Activated T-helper 1 cell treated with anti-CD3 and anti-CD28 coated beads, Interleukin-12 subunit alpha, Interleukin-12 subunit beta, Interleukin-2, Interleukin-4 antibody, amounts not matched to agents 30 ng/mL and 10 ng/mL and 1 ng/mL, durations not matched to agents 14 hours and 24 hours and 36 hours (primary cell): Measurements from ENCODE around the gene DGKH. TPM values are rescaled to one million over a fixed set of nuclear protein-coding genes. Genes with fewer than 3 reads are reported as not detected.
"Not testable (repeated sequence)": the region's sequence is repeated elsewhere in the genome, so short reads cannot be mapped to it uniquely, and the experiment has no call there.

ENCODE experiments used
- DNase-seq: peaks from one replicate; pipeline ENCODE4 v3.0.0; 2021; ENCODE audit warnings: low spot score
- H3K27ac Mint-ChIP-seq: one replicate; pipeline ENCODE4 v1.8.0; 2021; ENCODE audit warnings: mild to moderate bottlenecking, mixed read lengths
- H3K27me3 Mint-ChIP-seq: one replicate; pipeline ENCODE4 v1.8.0; 2022; ENCODE audit warnings: mild to moderate bottlenecking, moderate library complexity, mixed read lengths; ENCODE audit not compliant: insufficient read depth
- H3K36me3 Mint-ChIP-seq: one replicate; pipeline ENCODE4 v1.8.0; 2021; ENCODE audit warnings: low read depth, mixed read lengths
- H3K4me1 Mint-ChIP-seq: one replicate; pipeline ENCODE4 v1.8.0; 2021; ENCODE audit warnings: low read depth, mixed read lengths
- H3K4me3 Mint-ChIP-seq: one replicate; pipeline ENCODE4 v1.8.0; 2021; ENCODE audit warnings: mild to moderate bottlenecking, moderate library complexity, mixed read lengths
- H3K9me3 Mint-ChIP-seq: one replicate; pipeline ENCODE4 v1.8.0; 2021; ENCODE audit warnings: mixed read lengths
- intact Hi-C: fragments of 100-400 bp; cut with micrococcal nuclease; formaldehyde crosslinking; loops from one replicate; pipeline ENCODE4 v1.15.1; 2024
- total RNA-seq: library from RNA; stranded (reverse); gene quantifications from 2 replicates; pipeline ENCODE4 v1.2.3, GENCODE V29; 2022

DGKH gene
- total RNA-seq, 1 donor from 2014 or later = 13.1 TPM

GRCh38 chr13:42219876-42220275, 171.4 kb downstream of the DGKH start:
- intact Hi-C loops = loop anchor here (5.0 kb wide), 1 partner anchor 553 kb away; no protein-coding TSS in a partner anchor
- H3K4me3 Mint-ChIP-seq = no peak overlapping the region

GRCh38 chr13:42221121-42221765, 172.8 kb downstream of the DGKH start:
- Mint-ChIP-seq H3K36me3 (peaks cover 16% of the 10 kb centered on the region), H3K27me3 (no peaks in the 10 kb centered on the region), H3K4me3 (no peak overlapping the region), H3K4me1 (no peaks in the 10 kb centered on the region), H3K27ac (no peak overlapping the region), H3K9me3 (no peaks in the 10 kb centered on the region)
- DNase-seq = no peak
- intact Hi-C loops = no loop called here

More at GRCh38 chr13:42219876-42220275, 171.4 kb downstream of the DGKH start:
- Mint-ChIP-seq H3K9me3 (no peaks in the 10 kb centered on the region), H3K4me1 (no peaks in the 10 kb centered on the region), H3K27me3 (no peaks in the 10 kb centered on the region), H3K36me3 (peaks cover 11% of the 10 kb centered on the region), H3K27ac (no peak overlapping the region)
- no peak for DNase-seq

DNA sequence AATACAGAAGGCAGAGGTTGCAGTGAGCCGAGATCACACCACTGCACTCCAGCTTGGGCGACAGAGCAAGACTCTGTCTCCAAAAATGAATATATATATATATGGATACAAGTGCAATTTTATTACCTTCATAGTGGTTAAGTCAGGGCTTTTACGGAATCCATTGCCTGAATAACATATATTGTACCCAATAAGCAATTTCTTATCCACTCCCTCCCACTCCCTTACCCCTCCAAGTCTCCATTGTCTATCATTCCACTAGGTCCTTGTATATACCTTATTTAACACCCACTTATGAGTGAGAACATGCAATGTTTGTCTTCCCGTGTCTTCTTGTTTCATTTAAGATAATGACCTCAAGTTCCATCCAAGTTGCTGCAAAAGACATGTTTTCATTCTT, 175.2 kb downstream of the DGKH start:
- no peaks in the 10 kb centered on the region for H3K4me1 Mint-ChIP-seq
- H3K9me3 Mint-ChIP-seq = no peaks in the 10 kb centered on the region
- no peaks in the 10 kb centered on the region for H3K27me3 Mint-ChIP-seq
- DNase-seq = no peak
- peaks cover 16% of the 10 kb centered on the region for H3K36me3 Mint-ChIP-seq
- no peak overlapping the region for H3K27ac Mint-ChIP-seq
- intact Hi-C loops = no loop called here
- H3K4me3 Mint-ChIP-seq = no peak overlapping the region

GRCh38 chr13:42225051-42225450, 176.6 kb downstream of the DGKH start:
- DNase-seq = no peak
- Mint-ChIP-seq H3K4me1 (no peaks in the 10 kb centered on the region), H3K4me3 (no peak overlapping the region), H3K27me3 (no peaks in the 10 kb centered on the region), H3K27ac (no peak overlapping the region), H3K9me3 (no peaks in the 10 kb centered on the region), H3K36me3 (peaks cover 19% of the 10 kb centered on the region)
- intact Hi-C loops = no loop called here

DNA sequence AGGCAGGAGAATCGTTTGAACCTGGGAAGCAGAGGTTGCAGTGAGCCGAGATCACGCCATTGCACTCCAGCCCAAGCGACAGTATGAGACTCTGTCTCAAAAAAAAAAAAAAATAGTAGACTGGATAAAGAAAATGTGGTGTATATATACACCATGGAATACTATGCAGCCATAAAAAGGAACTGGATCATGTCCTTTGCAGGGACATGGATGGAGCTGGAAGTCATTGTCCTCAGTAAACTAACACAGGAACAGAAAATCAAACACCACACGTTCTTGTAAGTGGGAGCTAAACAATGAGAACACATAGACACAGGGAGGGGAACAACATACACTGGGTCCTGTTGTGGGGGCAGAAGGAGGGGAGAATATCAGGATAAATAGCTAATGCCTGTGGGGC, 178.3 kb downstream of the DGKH start:
- H3K9me3 Mint-ChIP-seq, DNase-seq, H3K4me1 Mint-ChIP-seq, H3K4me3 Mint-ChIP-seq, H3K27ac Mint-ChIP-seq, H3K27me3 Mint-ChIP-seq, intact Hi-C loops: not testable (repeated sequence)
- peaks cover 19% of the 10 kb centered on the region for H3K36me3 Mint-ChIP-seq

DNA sequence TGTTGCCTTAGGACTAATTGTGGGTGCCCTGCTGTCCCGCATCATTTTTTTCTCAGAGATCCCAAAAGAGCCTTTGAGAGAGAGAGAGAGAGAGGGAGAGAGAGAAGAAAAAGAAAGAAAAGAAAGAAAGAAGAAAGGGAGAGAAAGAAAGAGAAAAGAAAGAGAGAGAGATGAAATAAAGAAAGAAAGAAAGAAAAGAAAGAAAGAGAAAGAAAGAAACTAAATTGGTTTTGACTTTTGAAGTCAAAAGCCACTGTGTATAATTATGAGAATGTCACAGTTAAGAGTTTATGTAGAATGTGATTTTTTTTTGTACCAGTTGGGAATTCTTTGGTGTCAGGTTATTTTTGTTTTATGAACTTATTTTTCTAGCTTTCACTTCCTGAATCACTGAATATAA, 180.1 kb downstream of the DGKH start:
- intact Hi-C loops = no loop called here
- no peaks in the 10 kb centered on the region for H3K27me3 Mint-ChIP-seq
- H3K4me1 Mint-ChIP-seq = no peaks in the 10 kb centered on the region
- no peak overlapping the region for H3K27ac Mint-ChIP-seq
- H3K36me3 Mint-ChIP-seq = peaks cover 19% of the 10 kb centered on the region
- H3K9me3 Mint-ChIP-seq = no peaks in the 10 kb centered on the region
- no peak for DNase-seq
- H3K4me3 Mint-ChIP-seq = no peak overlapping the region

DNA sequence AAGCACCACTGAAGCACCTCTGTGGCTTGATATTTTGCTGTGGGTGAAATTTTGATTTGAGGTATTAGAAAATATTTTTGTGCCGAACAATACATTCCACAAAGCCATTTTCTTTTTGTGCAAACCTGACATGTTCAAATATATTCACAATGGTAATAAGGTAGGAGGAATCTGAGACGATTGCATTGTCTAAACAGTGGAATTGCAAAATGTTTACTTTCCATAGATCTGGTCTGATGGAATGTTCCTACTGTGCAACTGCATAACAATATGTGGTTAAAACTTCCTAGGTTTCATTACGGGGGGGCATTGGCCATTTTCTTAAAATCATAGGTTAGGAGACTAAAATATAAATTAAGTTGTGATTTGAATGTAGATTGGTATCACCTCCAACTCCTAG, 180.8 kb downstream of the DGKH start:
- DNase-seq = no peak
- Mint-ChIP-seq H3K27ac (no peak overlapping the region), H3K4me3 (no peak overlapping the region), H3K27me3 (no peaks in the 10 kb centered on the region), H3K36me3 (peaks cover 15% of the 10 kb centered on the region), H3K4me1 (no peaks in the 10 kb centered on the region), H3K9me3 (no peaks in the 10 kb centered on the region)
- intact Hi-C loops = no loop called here

GRCh38 chr13:42232671-42233070, 184.2 kb downstream of the DGKH start:
- intact Hi-C loops = no loop called here
- H3K27ac Mint-ChIP-seq = no peak overlapping the region
- no peak for DNase-seq
- H3K36me3 Mint-ChIP-seq = peaks cover 11% of the 10 kb centered on the region
- H3K4me3 Mint-ChIP-seq = no peak overlapping the region
- H3K4me1 Mint-ChIP-seq = no peaks in the 10 kb centered on the region
- H3K27me3 Mint-ChIP-seq = no peaks in the 10 kb centered on the region
- H3K9me3 Mint-ChIP-seq = no peaks in the 10 kb centered on the region

GRCh38 chr13:42233726-42234125, 185.3 kb downstream of the DGKH start:
- Mint-ChIP-seq H3K27me3 (no peaks in the 10 kb centered on the region), H3K4me1 (no peaks in the 10 kb centered on the region), H3K4me3 (no peak overlapping the region), H3K27ac (no peak overlapping the region), H3K36me3 (peaks cover 11% of the 10 kb centered on the region), H3K9me3 (no peaks in the 10 kb centered on the region)
- no peak for DNase-seq
- intact Hi-C loops = no loop called here

DNA sequence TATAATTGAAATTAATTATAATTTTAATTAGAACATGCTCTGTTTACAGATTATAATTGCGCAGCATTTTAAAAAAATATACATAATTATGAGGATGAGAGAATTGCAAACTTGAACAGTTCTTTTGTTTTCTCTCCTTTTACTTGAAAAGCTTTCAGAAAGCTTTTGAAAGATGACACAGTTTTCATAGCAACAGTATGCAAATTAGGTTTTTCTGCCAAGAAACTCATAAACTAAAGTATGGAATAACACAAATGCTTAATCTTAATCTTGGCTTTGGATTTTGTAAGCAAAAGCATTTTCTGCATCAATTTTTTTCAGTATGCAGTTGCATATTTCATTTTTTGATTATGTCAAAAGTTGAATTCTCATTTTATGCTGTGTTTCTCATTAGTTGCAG, 190.7 kb downstream of the DGKH start:
- intact Hi-C loops = no loop called here
- Mint-ChIP-seq H3K4me1 (no peaks in the 10 kb centered on the region), H3K27me3 (no peaks in the 10 kb centered on the region), H3K9me3 (no peaks in the 10 kb centered on the region), H3K27ac (no peak overlapping the region), H3K36me3 (peaks cover 6% of the 10 kb centered on the region), H3K4me3 (no peak overlapping the region)
- DNase-seq = no peak

DNA sequence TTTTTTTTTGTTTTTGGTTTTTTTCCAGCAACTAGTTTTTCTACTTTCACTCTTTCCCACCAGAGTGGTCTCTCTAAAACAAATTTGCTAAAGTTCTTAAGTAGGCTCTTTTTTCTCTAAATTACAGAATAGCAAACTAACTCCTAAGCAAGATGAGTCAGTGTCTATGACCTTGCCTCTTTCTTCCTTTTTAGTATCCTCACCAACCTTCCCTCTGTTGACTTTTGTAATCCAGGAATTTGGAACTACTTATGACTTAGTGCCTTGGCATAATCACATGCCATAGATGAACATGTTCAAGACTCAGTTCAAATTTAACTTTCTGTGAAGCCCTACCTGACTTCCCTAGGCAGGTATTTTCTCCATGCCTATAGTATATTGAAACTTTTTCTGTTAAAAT, 191.2 kb downstream of the DGKH start:
- H3K27me3 Mint-ChIP-seq = no peaks in the 10 kb centered on the region
- intact Hi-C loops = no loop called here
- no peaks in the 10 kb centered on the region for H3K4me1 Mint-ChIP-seq
- peaks cover 6% of the 10 kb centered on the region for H3K36me3 Mint-ChIP-seq
- H3K4me3 Mint-ChIP-seq = no peak overlapping the region
- H3K27ac Mint-ChIP-seq = no peak overlapping the region
- DNase-seq = no peak
- no peaks in the 10 kb centered on the region for H3K9me3 Mint-ChIP-seq

DNA sequence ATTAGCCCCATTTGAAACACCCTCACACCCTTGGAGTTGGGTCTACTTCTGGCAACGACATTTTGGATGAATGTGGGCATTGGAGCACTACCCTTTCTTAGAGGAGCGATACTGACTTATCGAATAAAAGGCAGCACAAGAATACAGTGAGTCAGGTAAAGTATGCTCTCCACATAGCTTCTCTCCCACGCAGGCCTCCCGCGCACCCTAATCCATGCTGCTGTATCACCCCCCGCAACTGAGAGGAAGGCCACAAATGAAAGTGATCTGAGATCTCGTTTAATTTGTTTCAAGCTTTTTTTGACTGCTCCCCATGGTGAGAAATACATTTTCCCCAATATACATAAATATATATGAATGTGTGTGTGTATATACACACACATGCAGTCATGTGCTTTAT, 198.1 kb downstream of the DGKH start:
- Mint-ChIP-seq H3K4me1 (peaks cover 15% of the 10 kb centered on the region), H3K4me3 (no peak overlapping the region), H3K36me3 (no peaks in the 10 kb centered on the region), H3K27me3 (no peaks in the 10 kb centered on the region), H3K27ac (no peak overlapping the region), H3K9me3 (no peaks in the 10 kb centered on the region)
- intact Hi-C loops = no loop called here
- DNase-seq = no peak

DNA sequence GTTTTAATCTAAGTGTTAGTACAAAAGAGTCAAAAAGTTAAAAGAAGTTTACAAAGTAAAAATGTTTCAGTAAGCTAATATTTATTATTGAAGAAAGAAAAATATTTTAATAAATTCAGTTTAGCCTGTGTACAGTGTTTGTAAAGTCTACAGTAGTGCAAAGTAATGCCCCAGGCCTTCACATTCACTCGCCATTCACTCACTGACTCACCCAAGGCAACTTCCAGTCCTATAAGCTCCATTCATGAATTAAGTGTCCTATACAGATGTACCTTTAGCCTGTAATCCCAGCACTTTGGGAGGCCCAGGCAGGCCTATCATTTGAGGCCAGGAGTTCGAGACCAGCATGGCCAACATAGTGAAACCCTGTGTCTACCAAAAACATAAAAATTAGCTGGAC, 199.4 kb downstream of the DGKH start:
- H3K27me3 Mint-ChIP-seq = no peaks in the 10 kb centered on the region
- no peaks in the 10 kb centered on the region for H3K9me3 Mint-ChIP-seq
- no peak overlapping the region for H3K27ac Mint-ChIP-seq
- H3K4me3 Mint-ChIP-seq = no peak overlapping the region
- no peak for DNase-seq
- peaks cover 15% of the 10 kb centered on the region for H3K4me1 Mint-ChIP-seq
- no peaks in the 10 kb centered on the region for H3K36me3 Mint-ChIP-seq
- intact Hi-C loops = no loop called here

DNA sequence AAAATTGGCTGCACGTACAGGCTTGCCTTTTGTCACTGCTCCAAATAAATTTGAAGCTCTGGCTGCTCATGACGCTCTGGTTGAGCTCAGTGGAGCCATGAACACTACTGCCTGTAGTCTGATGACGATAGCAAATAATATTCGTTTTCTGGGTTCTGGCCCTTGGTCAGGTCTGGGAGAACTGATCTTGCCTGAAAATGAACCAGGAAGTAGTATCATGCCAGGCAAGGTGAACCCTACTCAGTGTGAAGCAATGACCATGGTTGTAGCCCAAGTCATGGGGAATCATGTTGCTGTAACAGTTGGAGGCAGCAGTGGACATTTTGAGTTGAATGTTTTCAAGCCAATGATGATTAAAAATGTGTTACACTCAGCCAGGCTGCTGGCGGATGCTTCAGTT, 207.4 kb downstream of the DGKH start:
- H3K4me3 Mint-ChIP-seq = no peak overlapping the region
- H3K27me3 Mint-ChIP-seq = peaks cover 3% of the 10 kb centered on the region
- H3K9me3 Mint-ChIP-seq = peaks cover 10% of the 10 kb centered on the region
- H3K4me1 Mint-ChIP-seq = peaks cover 9% of the 10 kb centered on the region
- H3K36me3 Mint-ChIP-seq = no peaks in the 10 kb centered on the region
- no peak for DNase-seq
- H3K27ac Mint-ChIP-seq = no peak overlapping the region
- intact Hi-C loops = no loop called here
